ENCODE results near the gene ARIH2.
A peak's percentile ranks its signal among the peaks of the same experiment; 100 is the strongest.

ARIH2 gene

DNA sequence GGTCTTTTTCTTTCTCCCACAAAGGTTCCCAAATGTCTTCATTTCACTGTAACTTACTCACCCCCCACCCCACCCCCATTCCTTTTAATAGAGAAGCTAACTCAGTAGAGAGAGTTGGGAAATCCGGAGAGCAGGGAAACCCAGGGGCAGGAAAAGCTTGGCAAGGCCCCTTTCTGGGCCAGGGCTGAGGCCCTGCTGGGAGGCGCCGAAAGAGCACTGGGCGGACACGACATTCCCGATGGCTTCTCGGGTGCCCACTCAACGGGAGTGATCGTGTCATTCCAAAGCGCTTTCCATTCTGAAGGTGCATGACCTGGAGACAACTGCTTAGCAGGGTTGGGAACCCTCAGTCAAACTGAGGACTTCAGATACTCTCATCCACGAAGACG is 101.3 kb downstream of the ARIH2 start:
- ChIA-PET POLR2A (interaction anchor here (0.6 to 3.4 kb wide), 8 partner anchors 8 to 74 kb away, joined by 3 to 70 read pairs (median 22); partner anchors contain the start of genes IMPDH2, P4HTM, QRICH1 and WDR6), CTCF (interaction anchor here (3.8 to 9.8 kb wide), 3 partner anchors 7 to 30 kb away, joined by 59 to 95 read pairs (median 64); partner anchors contain the start of genes P4HTM and WDR6)
- TF ChIP-seq, protein P1, sequence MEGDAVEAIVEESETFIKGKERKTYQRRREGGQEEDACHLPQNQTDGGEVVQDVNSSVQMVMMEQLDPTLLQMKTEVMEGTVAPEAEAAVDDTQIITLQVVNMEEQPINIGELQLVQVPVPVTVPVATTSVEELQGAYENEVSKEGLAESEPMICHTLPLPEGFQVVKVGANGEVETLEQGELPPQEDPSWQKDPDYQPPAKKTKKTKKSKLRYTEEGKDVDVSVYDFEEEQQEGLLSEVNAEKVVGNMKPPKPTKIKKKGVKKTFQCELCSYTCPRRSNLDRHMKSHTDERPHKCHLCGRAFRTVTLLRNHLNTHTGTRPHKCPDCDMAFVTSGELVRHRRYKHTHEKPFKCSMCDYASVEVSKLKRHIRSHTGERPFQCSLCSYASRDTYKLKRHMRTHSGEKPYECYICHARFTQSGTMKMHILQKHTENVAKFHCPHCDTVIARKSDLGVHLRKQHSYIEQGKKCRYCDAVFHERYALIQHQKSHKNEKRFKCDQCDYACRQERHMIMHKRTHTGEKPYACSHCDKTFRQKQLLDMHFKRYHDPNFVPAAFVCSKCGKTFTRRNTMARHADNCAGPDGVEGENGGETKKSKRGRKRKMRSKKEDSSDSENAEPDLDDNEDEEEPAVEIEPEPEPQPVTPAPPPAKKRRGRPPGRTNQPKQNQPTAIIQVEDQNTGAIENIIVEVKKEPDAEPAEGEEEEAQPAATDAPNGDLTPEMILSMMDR (IDR thresholded peaks at IDR 0.05; ENCODE audit: insufficient read depth, low read length, missing control alignments) = no peak
- DNase-seq (ENCODE audit: low read depth, low spot score) = no peak
- peak overlapping the region; percentile 94 for H3K4me3 ChIP-seq (ENCODE audit: low read depth, low read length)

DNA sequence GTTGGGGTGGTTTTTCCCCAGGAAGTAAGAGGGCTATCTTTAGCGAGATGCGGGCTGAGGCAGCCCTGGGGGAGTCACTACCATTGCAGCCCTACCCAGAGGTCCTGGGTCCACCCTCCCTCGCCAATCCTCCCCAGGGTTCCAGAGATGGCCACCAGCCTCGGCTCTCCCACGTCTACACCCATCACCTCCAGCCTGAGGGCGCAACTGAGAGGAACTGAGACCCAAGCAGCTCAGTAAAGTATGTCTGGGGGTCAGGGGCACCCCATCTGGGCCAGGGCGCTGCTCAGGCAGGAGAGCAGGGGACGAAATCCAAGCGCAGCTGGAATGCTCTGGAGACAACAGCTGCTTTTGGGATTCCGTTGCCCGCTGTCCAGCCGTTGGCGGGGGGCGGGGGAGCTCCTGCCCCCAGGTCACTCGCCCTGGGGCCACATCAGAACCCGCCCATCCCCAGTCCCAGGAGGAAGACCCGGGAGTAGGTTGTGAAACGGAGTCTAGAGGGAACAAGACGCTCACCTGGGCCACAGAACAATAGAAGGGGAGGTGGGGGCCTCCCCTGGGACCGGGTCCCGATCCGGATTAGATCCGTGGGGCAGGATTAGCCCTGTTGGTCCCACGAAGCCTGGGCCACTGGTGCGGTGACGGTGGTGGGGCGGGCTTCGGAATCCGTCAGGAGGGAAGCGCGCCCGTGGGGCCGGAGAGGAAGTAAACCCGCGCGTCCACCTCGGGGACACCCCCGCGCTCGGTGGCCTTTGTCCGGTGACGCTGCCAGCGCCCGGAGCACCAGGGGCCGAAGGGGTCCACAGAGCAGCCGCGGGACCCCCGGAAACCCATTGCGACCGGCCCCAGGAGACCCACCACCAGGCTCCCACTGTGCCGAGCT is 101.9 kb downstream of the ARIH2 start:
- DNase-seq (ENCODE audit: low read depth, low spot score) = no peak
- ChIA-PET POLR2A (interaction anchor here (0.6 to 3.4 kb wide), 14 partner anchors 8 to 429 kb away, joined by 3 to 70 read pairs (median 4); partner anchors contain the start of genes IMPDH2, NICN1, P4HTM and QRICH1), CTCF (interaction anchor here (0.9 to 9.8 kb wide), 8 partner anchors 7 to 73 kb away, joined by 3 to 95 read pairs (median 24); partner anchors contain the start of genes P4HTM, QRICH1 and WDR6)
- peak overlapping the region; percentile 94 for H3K4me3 ChIP-seq (ENCODE audit: low read depth, low read length)
- TF ChIP-seq, protein P1 (IDR thresholded peaks at IDR 0.05; ENCODE audit: insufficient read depth, low read length, missing control alignments) = no peak

DNA sequence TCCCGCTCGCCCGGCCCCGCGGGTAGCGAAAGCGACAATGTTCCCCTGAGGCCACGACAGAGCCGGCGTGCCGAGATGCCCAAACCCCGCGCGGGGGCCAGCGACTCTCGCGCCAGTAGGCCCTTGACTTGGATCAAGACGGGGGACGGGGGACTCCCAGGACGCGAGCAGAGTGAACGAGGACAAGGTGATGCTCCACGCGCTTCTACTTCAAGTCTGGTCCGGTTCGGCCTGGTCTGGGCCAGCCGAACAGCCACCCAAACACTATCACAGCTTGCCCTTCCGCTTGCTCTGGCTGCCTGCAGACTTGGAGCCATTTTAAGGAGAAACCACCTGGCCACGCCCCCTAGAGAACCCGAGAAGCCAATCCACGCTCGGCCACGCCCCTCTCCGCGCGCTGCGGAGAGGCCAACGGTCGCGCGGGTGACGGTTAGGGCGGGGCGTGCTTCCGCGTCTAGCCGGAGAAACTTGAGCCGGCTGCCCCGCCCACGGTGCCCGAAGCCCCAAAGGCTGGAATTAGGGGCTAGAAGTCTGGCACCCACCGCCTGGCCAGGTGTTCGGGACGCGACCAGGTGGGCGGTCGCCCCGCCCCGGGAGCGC is 102.7 kb downstream of the ARIH2 start:
- peak overlapping the region; percentile 94 for H3K4me3 ChIP-seq (ENCODE audit: low read depth, low read length)
- POLR2A ChIA-PET = interaction anchor here (0.6 to 3.4 kb wide), 18 partner anchors 8 to 428 kb away, joined by 3 to 70 read pairs (median 4); partner anchors contain the start of genes IMPDH2, LAMB2, NICN1 and P4HTM
- CTCF ChIA-PET = interaction anchor here (0.9 to 9.8 kb wide), 19 partner anchors 8 to 174 kb away, joined by 3 to 95 read pairs (median 6); partner anchors contain the start of genes P4HTM, QRICH1 and WDR6
- TF ChIP-seq, protein P1 (IDR thresholded peaks at IDR 0.05; ENCODE audit: insufficient read depth, low read length, missing control alignments) = no peak
- peak; percentile 65 for DNase-seq (ENCODE audit: low read depth, low spot score)

DNA sequence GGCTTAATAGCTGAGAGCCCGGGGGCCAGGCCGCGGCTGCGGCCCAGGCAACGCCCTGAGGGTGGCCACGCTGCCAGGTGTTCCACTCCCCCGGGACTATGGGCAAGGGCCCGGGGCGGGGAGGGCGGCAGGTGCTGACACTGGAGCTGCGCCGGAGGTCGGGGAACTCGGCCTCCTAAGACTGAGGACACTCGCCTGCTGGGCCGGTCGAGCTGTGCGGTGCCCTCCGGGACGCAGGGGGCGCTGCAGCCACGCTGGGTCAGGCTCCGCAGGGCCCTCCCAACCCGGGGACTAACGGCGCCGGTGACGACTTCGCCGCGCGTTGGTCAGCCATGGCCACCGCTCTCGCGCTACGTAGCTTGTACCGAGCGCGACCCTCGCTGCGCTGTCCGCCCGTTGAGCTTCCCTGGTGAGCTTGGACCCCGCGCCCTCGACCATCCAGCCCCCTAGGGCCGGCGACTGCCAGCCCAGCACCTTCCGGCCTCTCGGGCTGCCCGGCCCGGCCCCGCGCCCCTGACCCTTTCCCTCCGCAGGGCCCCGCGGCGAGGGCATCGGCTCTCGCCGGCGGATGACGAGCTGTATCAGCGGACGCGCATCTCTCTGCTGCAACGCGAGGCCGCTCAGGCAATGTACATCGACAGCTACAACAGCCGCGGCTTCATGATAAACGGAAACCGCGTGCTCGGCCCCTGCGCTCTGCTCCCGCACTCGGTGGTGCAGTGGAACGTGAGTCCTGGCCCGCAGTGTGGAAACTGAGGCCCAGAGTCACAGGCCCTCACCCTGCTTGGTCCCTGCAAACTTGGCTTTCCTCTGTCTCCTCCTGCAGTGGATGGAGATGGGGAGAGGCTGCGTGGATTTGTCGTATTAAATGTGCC is 103.4 kb downstream of the ARIH2 start, which contains the start of gene NDUFAF3:
Gene NDUFAF3, plus strand, starts transcription at position 309 of the 875 bp plus-strand sequence. Its CDS starts 24 bp downstream, at position 333.
- ChIA-PET CTCF (interaction anchor here (0.8 to 9.8 kb wide), 22 partner anchors 9 to 175 kb away, joined by 3 to 95 read pairs (median 4); partner anchors contain the start of genes KLHDC8B, P4HTM, QRICH1 and WDR6), POLR2A (interaction anchor here (0.6 to 3.4 kb wide), 15 partner anchors 7 to 427 kb away, joined by 3 to 70 read pairs (median 4); partner anchors contain the start of genes IMPDH2, LAMB2, P4HTM and QRICH1)
- DNase-seq (ENCODE audit: low read depth, low spot score) = no peak
- TF ChIP-seq, protein P1 (IDR thresholded peaks at IDR 0.05; ENCODE audit: insufficient read depth, low read length, missing control alignments) = peak; percentile 99
- H3K4me3 ChIP-seq (ENCODE audit: low read depth, low read length) = peak within 1 kb of the TSS; percentile 94

DNA sequence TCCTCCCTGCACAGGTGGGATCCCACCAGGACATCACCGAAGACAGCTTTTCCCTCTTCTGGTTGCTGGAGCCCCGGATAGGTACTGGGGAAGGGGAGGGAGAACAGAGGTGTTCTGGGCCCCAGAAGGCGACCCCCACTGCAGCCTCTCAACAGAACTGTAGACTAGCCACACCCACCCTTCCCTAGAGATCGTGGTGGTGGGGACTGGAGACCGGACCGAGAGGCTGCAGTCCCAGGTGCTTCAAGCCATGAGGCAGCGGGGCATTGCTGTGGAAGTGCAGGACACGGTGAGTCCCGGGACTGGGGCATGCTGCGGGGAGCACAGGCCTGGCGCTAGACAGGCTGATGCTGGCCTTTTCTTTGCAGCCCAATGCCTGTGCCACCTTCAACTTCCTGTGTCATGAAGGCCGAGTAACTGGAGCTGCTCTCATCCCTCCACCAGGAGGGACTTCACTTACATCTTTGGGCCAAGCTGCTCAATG is 104.1 kb downstream of the ARIH2 start:
- POLR2A ChIA-PET = interaction anchor here (2.8 to 3.4 kb wide), 3 partner anchors 15 to 71 kb away, joined by 31 to 70 read pairs (median 43); partner anchors contain the start of genes P4HTM, QRICH1 and WDR6
- CTCF ChIA-PET = interaction anchor here (0.8 to 9.8 kb wide), 21 partner anchors 9 to 176 kb away, joined by 3 to 95 read pairs (median 4); partner anchors contain the start of genes KLHDC8B, P4HTM, QRICH1 and WDR6

More for the DNA sequence above, 104.1 kb downstream of the ARIH2 start:
- TF ChIP-seq, protein P1 (IDR thresholded peaks at IDR 0.05; ENCODE audit: insufficient read depth, low read length, missing control alignments) = no peak
- peak overlapping the region; percentile 94 for H3K4me3 ChIP-seq (ENCODE audit: low read depth, low read length)
- no peak for DNase-seq (ENCODE audit: low read depth, low spot score)

Measured in AG04449 (cell line).